ENCODE measurements around the gene SBF2.
"Not testable (repeated sequence)": the region's sequence is repeated elsewhere in the genome, so short reads cannot be mapped to it uniquely, and the experiment has no call there.

SBF2 gene

GRCh38 chr11:10298342-10298741, 4.3 kb upstream of the SBF2 start:
- DNase-seq, result peak; percentile 36

GRCh38 chr11:10295064-10295901, 1.3 kb upstream of the SBF2 start:
- DNase-seq, result no peak

- no peak for DNase-seq
These were observed 403 bp upstream of the SBF2 start for GRCh38 chr11:10294290-10294953.

- DNase-seq, result no peak
These were observed 2.0 kb downstream of the SBF2 start for GRCh38 chr11:10291801-10292638.

- no peak for DNase-seq
These were observed 4.1 kb downstream of the SBF2 start for GRCh38 chr11:10289765-10290380.

- no peak for DNase-seq
These were observed 4.9 kb downstream of the SBF2 start for GRCh38 chr11:10288881-10289764.

GRCh38 chr11:10287766-10288715, 6.0 kb downstream of the SBF2 start:
- DNase-seq, result no peak

GRCh38 chr11:10287140-10287539, 6.9 kb downstream of the SBF2 start:
- DNase-seq, result no peak

GRCh38 chr11:10285148-10285802, 8.7 kb downstream of the SBF2 start:
- no peak for DNase-seq

- no peak for DNase-seq
These were observed 10.0 kb downstream of the SBF2 start for GRCh38 chr11:10283991-10284390.

- no peak for DNase-seq
These were observed 11.9 kb downstream of the SBF2 start for GRCh38 chr11:10282117-10282516.

GRCh38 chr11:10275714-10276113, 18.3 kb downstream of the SBF2 start:
- DNase-seq, result no peak

- DNase-seq, result no peak
These were observed 19.3 kb downstream of the SBF2 start for GRCh38 chr11:10274726-10275125.

GRCh38 chr11:10273738-10274137, 20.3 kb downstream of the SBF2 start:
- no peak for DNase-seq

GRCh38 chr11:10272132-10272531, 21.9 kb downstream of the SBF2 start:
- DNase-seq, result no peak

- no peak for DNase-seq
These were observed 25.1 kb downstream of the SBF2 start for GRCh38 chr11:10268746-10269488.

- DNase-seq, result no peak
These were observed 26.2 kb downstream of the SBF2 start for GRCh38 chr11:10267821-10268220.

GRCh38 chr11:10265936-10266335, 28.1 kb downstream of the SBF2 start:
- DNase-seq, result no peak

- DNase-seq, result not testable (repeated sequence)
These were observed 29.3 kb downstream of the SBF2 start for GRCh38 chr11:10264716-10265115.

Measured in activated CD4-positive, alpha-beta T cell treated with anti-CD3 and anti-CD28 coated beads, Interleukin-2, amount 50 U/mL, for 1 hour (primary cell).